ENCODE results near the gene TCF15.

Gene TCF15

GRCh38 chr20:562232-562897 is 47.7 kb downstream of the TCF15 start:
- FAIRE-seq (no peak), DNase-seq (ENCODE audit: extremely low spot score, insufficient read length, low read depth) (no peak)

GRCh38 chr20:561437-562231 is 48.5 kb downstream of the TCF15 start:
- DNase-seq (ENCODE audit: extremely low spot score, insufficient read length, low read depth) (peak; percentile 56), FAIRE-seq (peak; percentile 85)

- no peak for FAIRE-seq
- no peak for DNase-seq (ENCODE audit: extremely low spot score, insufficient read length, low read depth)
These were observed 49.4 kb downstream of the TCF15 start for GRCh38 chr20:560680-561079.

- no peak for DNase-seq (ENCODE audit: extremely low spot score, insufficient read length, low read depth)
- no peak for FAIRE-seq
These were observed 52.0 kb downstream of the TCF15 start for GRCh38 chr20:558117-558516.

- no peak for DNase-seq (ENCODE audit: extremely low spot score, insufficient read length, low read depth)
These were observed 53.1 kb downstream of the TCF15 start for GRCh38 chr20:556984-557383.

GRCh38 chr20:555976-556385 is 54.1 kb downstream of the TCF15 start:
- FAIRE-seq (no peak), DNase-seq (ENCODE audit: extremely low spot score, insufficient read length, low read depth) (no peak)

More at GRCh38 chr20:556984-557383, 53.1 kb downstream of the TCF15 start:
- FAIRE-seq = no peak
